ENCODE measurements around the gene ENSA.

- TF ChIP-seq CTCF (IDR thresholded peaks at IDR 0.05): no peak
- TF ChIP-seq POLR2A (IDR thresholded peaks at IDR 0.05): no peak
These were observed 22.8 kb downstream of the ENSA start for GRCh38 chr1:150606463-150607142.

Data from testis (tissue), 2 donors.